Upper lobe of left lung (tissue), 4 donors: ENCODE measurements around the gene ST8SIA5.

Experiments used
- CTCF ChIP-seq, 6 experiments: fragments of 450-650 bp in 4 of 6; fragments of 200-600 bp in 2 of 6; sonication (generic) in 2 of 6; IDR thresholded peaks; one replicate each; pipeline ENCODE4 v1.5.1; 2016 to 2019; ENCODE audit warnings: antibody characterized with exemption in 6 of 6
- POLR2A ChIP-seq, 4 donors: fragments of 450-650 bp; IDR thresholded peaks; one replicate each; pipeline ENCODE4 v1.5.1; 2016 to 2017; ENCODE audit warnings: antibody characterized with exemption in 4 of 4, mild to moderate bottlenecking in 2 of 4
- POLR2AphosphoS5 ChIP-seq, 2 donors: sonication (generic); formaldehyde crosslinking; IDR thresholded peaks; one replicate each; pipeline ENCODE4 v1.5.1; 2017; ENCODE audit warnings: antibody characterized with exemption in 2 of 2

DNA sequence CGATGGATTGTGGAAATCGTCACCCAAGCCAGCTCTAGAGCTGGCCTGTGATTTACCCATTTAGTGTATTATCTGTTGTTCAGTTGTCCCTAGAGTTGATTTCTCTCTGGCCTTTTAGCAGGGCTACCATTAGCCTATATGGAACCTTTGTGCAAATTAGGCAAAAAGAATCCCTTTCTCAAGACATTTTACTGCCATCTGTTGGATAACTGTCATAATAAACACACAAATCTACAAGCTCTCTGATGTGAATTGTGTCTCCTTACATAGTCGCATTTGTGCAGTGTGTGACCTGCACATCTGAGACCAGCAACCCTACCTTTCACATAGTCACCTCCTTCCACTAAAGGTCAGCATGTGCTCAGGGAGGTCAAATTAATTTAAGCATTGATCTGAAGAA lies 133.9 kb downstream of the ST8SIA5 start:
- TF ChIP-seq CTCF (IDR thresholded peaks at IDR 0.05) (no peak), POLR2A (IDR thresholded peaks at IDR 0.05) (no peak), POLR2AphosphoS5 (IDR thresholded peaks at IDR 0.05) (no peak)
